SK-N-SH (cell line): ENCODE measurements around the gene ARHGAP15.

Experiments used
- CTCF ChIP-seq: fragments of 200-600 bp; sonication (generic); IDR thresholded peaks from 2 replicates; pipeline ENCODE4 v1.6.1; 2017; ENCODE audit warnings: antibody characterized with exemption, mild to moderate bottlenecking, moderate library complexity
- ELF1 ChIP-seq: IDR thresholded peaks from 2 replicates; pipeline ENCODE4 v1.4.0; 2012
- EP300 ChIP-seq, 2 experiments: IDR thresholded peaks; 2 replicates each; pipeline versions ENCODE4 v1.4.0 to v1.6.1; 2012; ENCODE audit warnings: borderline replicate concordance in 1 of 2, low read depth in 1 of 2, low read length in 1 of 2
- GABPA ChIP-seq: IDR thresholded peaks from 2 replicates; pipeline ENCODE4 v1.4.0; 2012; ENCODE audit warnings: low read depth, mild to moderate bottlenecking
- RCOR1 ChIP-seq: fragments of 150-350 bp; IDR thresholded peaks from 2 replicates; pipeline ENCODE4 v1.6.1; 2017; ENCODE audit warnings: antibody characterized with exemption, low read length
- SIN3A ChIP-seq: IDR thresholded peaks from 2 replicates; pipeline ENCODE4 v1.6.1; 2012; ENCODE audit warnings: low read depth, mild to moderate bottlenecking, low read length, moderate library complexity, borderline replicate concordance

- TF ChIP-seq RCOR1 = no peak
- no peak for TF ChIP-seq CTCF
- TF ChIP-seq SIN3A = no peak
- no peak for TF ChIP-seq GABPA
- TF ChIP-seq ELF1 = no peak
- TF ChIP-seq EP300 (IDR thresholded peaks at IDR 0.05; ENCODE audit: borderline replicate concordance in 1 of 2, low read depth in 1 of 2, low read length in 1 of 2) = no peak
These were observed 635.5 kb downstream of the ARHGAP15 start for GRCh38 chr2:143764706-143765105.
